Measurements from ENCODE around the gene PIGR. TPM values are rescaled to one million over a fixed set of nuclear protein-coding genes. Genes with fewer than 3 reads are reported as not detected.

The PIGR gene
- total RNA-seq, 1 donor from 2014 or later = 30.1 TPM

DNA sequence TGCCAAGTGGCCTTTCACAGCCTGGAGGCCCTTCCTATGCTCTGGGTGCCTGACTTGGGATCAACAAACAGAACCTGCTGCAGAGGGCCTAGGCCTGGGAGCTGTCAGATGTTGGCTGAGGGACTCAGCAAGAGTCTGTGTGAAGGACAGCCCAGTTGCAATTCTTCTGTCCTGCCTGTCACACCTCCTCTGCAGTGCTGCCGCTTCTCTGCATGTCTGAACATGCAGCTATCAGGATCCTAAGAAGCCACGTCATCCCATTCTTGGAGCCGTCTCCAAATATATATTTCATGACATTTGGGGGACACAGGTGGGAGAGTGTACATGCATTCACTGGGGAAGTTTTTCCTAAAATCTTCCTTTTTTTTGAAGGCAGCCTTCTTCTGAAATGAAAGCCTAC lies 15.4 kb upstream of the PIGR start:
- Mint-ChIP-seq H3K9me3 (no peaks in the 10 kb centered on the region), H3K4me3 (no peak overlapping the region), H3K27ac (peak overlapping the region; percentile 43), H3K27me3 (no peaks in the 10 kb centered on the region), H3K4me1 (ENCODE audit: unreplicated experiment) (peaks cover 7% of the 10 kb centered on the region), H3K36me3 (no peaks in the 10 kb centered on the region)
- TF ChIP-seq CTCF (conservative IDR thresholded peaks at IDR 0.05) = no peak
- DNase-seq (ENCODE audit: extremely low spot score, unreplicated experiment) = no peak

GRCh38 chr1:206960676-206961386 lies 14.6 kb upstream of the PIGR start:
- H3K27me3 Mint-ChIP-seq = no peaks in the 10 kb centered on the region
- no peak overlapping the region for H3K4me3 Mint-ChIP-seq
- no peak for TF ChIP-seq CTCF (conservative IDR thresholded peaks at IDR 0.05)
- no peaks in the 10 kb centered on the region for H3K9me3 Mint-ChIP-seq
- peaks cover 11% of the 10 kb centered on the region for H3K4me1 Mint-ChIP-seq (ENCODE audit: unreplicated experiment)
- H3K36me3 Mint-ChIP-seq = no peaks in the 10 kb centered on the region
- H3K27ac Mint-ChIP-seq = no peak overlapping the region
- no peak for DNase-seq (ENCODE audit: extremely low spot score, unreplicated experiment)

DNA sequence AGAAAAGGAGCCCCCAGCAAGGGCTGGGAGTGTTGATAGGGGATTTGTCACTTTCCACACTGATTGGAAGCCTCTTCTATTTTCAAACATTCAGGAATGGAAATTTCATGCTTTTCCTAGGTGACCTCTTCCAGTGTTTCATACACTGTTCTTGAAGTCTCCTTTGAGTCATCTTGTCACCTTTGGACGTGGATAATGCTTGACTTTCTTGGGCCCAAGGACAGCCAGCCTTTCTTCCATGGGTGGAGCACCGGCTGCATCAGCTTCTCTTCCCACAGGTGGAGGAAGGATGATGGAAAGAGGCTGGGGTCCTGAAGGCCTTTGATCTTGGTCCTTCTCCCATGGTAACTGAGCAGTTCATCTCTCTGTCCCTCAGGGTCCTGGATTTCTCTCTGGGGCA lies 11.9 kb upstream of the PIGR start:
- H3K27ac Mint-ChIP-seq = no peak overlapping the region
- H3K4me3 Mint-ChIP-seq = no peak overlapping the region
- H3K36me3 Mint-ChIP-seq = no peaks in the 10 kb centered on the region
- H3K27me3 Mint-ChIP-seq = no peaks in the 10 kb centered on the region
- TF ChIP-seq CTCF (conservative IDR thresholded peaks at IDR 0.05) = no peak
- peaks cover 32% of the 10 kb centered on the region for H3K4me1 Mint-ChIP-seq (ENCODE audit: unreplicated experiment)
- DNase-seq (ENCODE audit: extremely low spot score, unreplicated experiment) = no peak
- H3K9me3 Mint-ChIP-seq = no peaks in the 10 kb centered on the region

DNA sequence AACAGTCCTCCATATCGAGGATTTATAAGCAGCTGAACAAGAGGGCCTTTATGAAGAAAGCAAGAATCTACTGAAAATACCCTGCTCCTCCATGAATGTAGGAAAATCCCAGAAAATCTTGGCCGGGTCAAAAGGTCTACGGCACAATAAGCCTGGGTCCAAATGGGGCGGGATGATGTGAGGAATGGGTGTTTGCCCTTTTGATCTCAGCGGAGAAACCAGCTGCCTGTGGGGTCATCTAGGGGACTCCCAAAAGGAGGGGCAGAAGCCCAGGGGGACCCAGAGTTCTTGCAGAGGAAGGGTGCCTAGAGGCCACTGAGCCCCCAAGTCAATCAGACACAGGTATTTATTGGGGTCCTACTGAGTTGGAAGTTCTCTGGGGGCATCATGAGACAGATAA lies 11.4 kb upstream of the PIGR start:
- Mint-ChIP-seq H3K27me3 (no peaks in the 10 kb centered on the region), H3K4me3 (no peak overlapping the region), H3K36me3 (no peaks in the 10 kb centered on the region), H3K27ac (no peak overlapping the region), H3K9me3 (no peaks in the 10 kb centered on the region), H3K4me1 (ENCODE audit: unreplicated experiment) (peaks cover 32% of the 10 kb centered on the region)
- no peak for TF ChIP-seq CTCF (conservative IDR thresholded peaks at IDR 0.05)
- no peak for DNase-seq (ENCODE audit: extremely low spot score, unreplicated experiment)

GRCh38 chr1:206955476-206956451 lies 9.5 kb upstream of the PIGR start:
- peaks cover 41% of the 10 kb centered on the region for H3K4me1 Mint-ChIP-seq (ENCODE audit: unreplicated experiment)
- H3K36me3 Mint-ChIP-seq = no peaks in the 10 kb centered on the region
- H3K9me3 Mint-ChIP-seq = no peaks in the 10 kb centered on the region

More at GRCh38 chr1:206955476-206956451, 9.5 kb upstream of the PIGR start:
- DNase-seq (ENCODE audit: extremely low spot score, unreplicated experiment) = no peak
- TF ChIP-seq CTCF (conservative IDR thresholded peaks at IDR 0.05) = no peak
- H3K27ac Mint-ChIP-seq = peak overlapping the region; percentile 49
- no peaks in the 10 kb centered on the region for H3K27me3 Mint-ChIP-seq
- peak overlapping the region; percentile 2 for H3K4me3 Mint-ChIP-seq
